HG03571 (cell line): ENCODE data around the gene IGF2BP3.

Source experiments
- ATAC-seq: cut with Tn5 transposase; IDR thresholded peaks from one replicate; pipeline ENCODE4 v1.9.1; 2021; ENCODE audit not compliant: unreplicated experiment

The IGF2BP3 gene

GRCh38 chr7:23380556-23380955 lies 89.7 kb downstream of the IGF2BP3 start:
- no peak for ATAC-seq

- no peak for ATAC-seq
Measured at GRCh38 chr7:23378996-23379395, 91.3 kb downstream of the IGF2BP3 start.

DNA sequence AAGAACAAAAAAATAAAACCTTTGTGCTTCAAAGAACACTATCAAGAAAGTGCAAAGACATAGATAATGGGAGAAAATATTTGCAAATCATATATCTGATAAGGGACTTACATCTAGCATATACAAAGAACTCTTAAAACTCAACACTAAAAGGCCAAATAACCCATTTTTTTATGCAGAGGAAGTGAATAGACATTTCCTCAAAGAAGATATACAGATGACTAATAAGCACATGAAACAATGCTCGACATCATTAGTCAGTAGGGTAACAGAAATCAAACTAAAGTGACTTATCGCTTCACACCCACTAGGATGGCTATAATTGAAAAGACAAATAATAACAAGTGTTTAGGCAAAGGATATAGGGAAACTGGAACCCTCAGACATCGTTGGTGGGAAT lies 93.2 kb downstream of the IGF2BP3 start:
- ATAC-seq, result no peak

- ATAC-seq, result peak; percentile 47
Measured at GRCh38 chr7:23373151-23374004, 96.9 kb downstream of the IGF2BP3 start.

DNA sequence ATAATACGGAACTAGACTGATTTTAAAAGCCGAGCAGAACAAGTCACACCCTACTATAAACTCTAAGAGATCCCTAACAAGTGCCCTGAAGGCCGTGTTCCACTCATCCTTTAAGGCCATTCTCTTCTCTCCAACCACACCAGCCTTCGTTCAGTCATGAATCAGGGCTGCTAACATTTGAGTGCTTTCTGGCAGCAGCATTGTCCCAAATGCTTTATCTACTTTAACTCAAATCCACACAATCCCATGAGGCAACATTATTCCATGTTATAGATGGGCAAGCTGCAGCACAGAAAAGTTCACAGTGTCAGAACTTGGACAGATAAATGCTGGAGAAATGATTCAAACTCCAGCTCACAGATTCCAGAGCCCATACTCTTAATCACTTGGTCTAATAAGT lies 97.7 kb downstream of the IGF2BP3 start:
- ATAC-seq, result no peak

GRCh38 chr7:23371654-23372053 lies 98.6 kb downstream of the IGF2BP3 start:
- no peak for ATAC-seq

- ATAC-seq, result no peak
Measured at GRCh38 chr7:23369695-23370404, 100.4 kb downstream of the IGF2BP3 start.

DNA sequence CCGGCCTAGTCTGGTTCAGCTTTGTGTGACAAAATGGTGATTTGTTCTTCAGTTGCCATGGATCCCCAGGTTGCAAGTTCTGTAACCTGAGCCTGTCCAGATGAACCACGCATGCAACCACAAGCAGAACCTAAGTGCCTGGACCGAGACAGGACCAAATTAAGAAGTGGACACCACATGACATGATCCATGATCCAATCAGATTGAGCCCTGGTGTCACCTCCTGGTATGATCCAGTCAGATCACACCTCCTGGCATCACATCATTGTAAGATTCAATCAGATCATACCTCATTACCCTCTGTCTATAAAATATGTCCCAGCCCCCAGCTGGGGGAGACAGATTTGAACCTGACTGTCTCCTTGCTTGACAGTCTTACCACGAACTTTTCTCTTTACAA lies 101.2 kb downstream of the IGF2BP3 start:
- ATAC-seq, result no peak

DNA sequence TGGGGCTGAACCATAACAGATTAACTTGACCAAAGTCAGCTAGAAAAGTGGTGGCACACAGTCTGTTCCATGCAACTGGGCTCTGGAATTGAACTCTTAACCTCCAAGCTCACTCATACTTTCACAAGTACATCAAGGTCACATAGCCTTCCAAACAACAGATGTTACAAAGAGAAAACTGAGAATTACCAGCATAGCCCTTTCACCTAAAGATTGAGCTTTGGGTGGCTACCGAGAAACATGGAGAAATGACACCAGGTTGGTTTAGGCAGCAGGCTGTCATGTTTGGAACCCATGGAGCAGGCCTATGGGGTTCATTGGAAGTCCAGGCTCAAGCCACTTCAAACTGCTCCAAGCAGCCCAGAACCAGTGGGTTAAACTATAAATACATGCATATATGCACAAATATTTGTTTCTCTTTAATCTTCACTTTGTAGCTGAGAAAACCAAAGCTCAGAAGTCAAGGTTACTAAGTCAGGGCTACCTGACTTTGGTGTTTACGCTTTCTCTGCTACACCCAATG lies 112.1 kb downstream of the IGF2BP3 start:
- ATAC-seq, result no peak

GRCh38 chr7:23357190-23358093 lies 112.8 kb downstream of the IGF2BP3 start:
- ATAC-seq, result no peak

DNA sequence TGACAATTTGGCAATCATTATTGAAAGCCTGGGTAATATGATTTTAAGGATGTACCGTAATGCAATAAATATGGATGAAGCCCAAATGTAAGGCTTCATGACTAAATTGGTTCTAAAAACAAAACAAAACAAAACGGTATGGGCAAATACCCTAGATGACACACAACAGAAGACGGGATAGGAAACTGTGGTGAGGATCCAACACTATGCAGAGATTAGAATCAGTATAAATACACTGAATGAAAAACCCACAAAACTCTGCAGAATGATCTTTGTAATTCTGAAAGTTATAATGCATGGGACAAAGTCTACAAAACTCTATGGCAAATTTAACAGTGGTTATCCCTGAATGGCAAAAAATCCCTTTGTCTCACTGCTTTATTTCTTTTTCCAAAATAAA lies 113.6 kb downstream of the IGF2BP3 start:
- ATAC-seq, result no peak

DNA sequence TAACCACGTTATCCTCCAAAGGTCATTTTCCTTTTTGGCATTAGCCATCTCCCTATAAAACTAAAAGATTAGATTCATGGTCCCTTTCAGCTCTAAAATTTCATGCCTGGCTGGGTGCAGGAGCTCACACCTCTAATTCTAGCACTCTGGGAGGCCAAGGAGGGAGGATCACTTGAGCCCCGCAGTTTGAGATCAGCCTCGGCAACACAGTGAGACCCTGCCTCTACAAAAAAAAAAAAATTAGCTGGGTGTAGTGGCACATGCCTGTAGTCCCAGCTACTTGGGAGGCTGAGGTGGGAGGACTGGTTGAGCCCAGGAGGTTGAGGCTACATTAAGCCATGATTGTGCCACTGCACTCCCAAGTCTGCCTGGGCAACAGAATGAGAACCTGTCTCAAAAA lies 114.1 kb downstream of the IGF2BP3 start:
- ATAC-seq, result no peak

- no peak for ATAC-seq
Measured at GRCh38 chr7:23353172-23353571, 117.1 kb downstream of the IGF2BP3 start.

GRCh38 chr7:23350466-23350865 lies 119.8 kb downstream of the IGF2BP3 start:
- no peak for ATAC-seq

DNA sequence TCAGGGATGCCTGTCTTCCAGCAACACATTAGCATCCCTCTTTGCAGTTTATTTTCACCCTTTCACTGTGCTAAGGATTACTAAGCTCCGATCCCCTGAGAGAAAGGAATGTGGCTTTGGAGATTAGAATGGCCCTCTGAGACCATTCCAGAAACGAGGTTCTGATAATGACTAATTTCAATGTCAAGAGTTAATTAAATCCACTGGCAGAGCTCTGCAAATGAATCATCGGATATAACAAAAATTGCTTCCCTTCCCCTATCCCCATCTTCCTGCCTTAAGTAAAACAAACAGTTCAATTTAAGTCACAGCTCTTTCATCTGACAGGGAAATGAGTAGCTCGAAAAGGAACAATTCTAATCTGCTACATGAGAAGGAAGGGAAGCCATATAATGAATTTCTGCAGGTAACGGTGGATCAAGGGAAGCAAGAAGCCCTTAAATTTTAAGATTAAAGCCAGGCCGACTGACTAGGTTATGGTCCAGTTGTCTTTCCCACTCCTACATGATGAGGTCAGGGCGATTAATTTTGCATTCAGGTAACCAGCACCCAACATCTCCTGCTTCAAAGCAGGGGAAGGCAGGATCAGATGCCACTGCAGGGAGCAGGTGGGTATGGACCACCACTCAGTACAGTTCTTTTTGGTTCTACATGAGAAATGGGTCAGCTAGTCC lies 120.7 kb downstream of the IGF2BP3 start:
- ATAC-seq, result no peak

GRCh38 chr7:23347682-23348180 lies 122.6 kb downstream of the IGF2BP3 start:
- no peak for ATAC-seq

DNA sequence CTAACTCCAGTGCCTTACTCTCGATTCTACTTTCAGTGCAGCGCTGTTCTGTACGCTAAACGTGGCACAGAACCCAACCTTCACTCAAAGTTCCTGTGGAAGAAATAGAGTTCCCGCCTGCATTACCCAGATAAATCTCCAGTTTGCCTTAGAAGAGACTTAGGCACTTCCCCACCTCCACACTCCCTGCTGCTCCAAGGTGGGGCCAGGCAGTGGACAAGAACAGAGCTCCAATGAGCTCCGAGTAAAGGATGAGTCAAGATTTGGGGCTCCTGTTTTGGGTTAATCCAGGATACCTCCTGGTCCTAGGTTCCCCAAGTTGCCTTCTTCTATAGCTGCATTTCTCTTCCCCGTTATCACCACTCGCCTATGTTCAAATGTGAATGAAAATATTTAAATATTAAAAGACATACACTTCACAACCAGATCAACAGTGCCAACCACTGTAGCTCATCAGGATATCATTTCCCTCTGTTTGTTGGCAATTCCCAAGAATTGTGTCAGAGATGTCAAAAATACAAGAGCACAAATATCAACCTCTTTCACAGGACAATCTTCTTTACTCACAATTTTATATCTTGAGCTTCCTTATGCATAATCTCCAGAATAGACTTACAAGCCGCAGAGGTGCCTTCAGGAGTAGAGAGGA lies 123.1 kb downstream of the IGF2BP3 start:
- no peak for ATAC-seq

GRCh38 chr7:23346316-23346715 lies 124.0 kb downstream of the IGF2BP3 start:
- ATAC-seq, result no peak

GRCh38 chr7:23345601-23346000 lies 124.7 kb downstream of the IGF2BP3 start:
- no peak for ATAC-seq
